Measurements from ENCODE around the gene GNG13.
"Not testable (repeated sequence)": the region's sequence is repeated elsewhere in the genome, so short reads cannot be mapped to it uniquely, and the experiment has no call there.

The GNG13 gene

GRCh38 chr16:776824-777223 lies 23.7 kb downstream of the GNG13 start:
- DNase-seq (ENCODE audit: low spot score): no peak

- not testable (repeated sequence) for DNase-seq (ENCODE audit: low spot score)
These were observed 24.2 kb downstream of the GNG13 start for GRCh38 chr16:776298-776697.

GRCh38 chr16:775236-775796 lies 25.2 kb downstream of the GNG13 start:
- DNase-seq (ENCODE audit: low spot score): no peak

GRCh38 chr16:774086-775001 lies 26.2 kb downstream of the GNG13 start:
- DNase-seq (ENCODE audit: low spot score): no peak

- no peak for DNase-seq (ENCODE audit: low spot score)
These were observed 27.6 kb downstream of the GNG13 start for GRCh38 chr16:772959-773358.

- DNase-seq (ENCODE audit: low spot score): no peak
These were observed 30.1 kb downstream of the GNG13 start for GRCh38 chr16:770411-770810.

- DNase-seq (ENCODE audit: low spot score): no peak
These were observed 30.6 kb downstream of the GNG13 start for GRCh38 chr16:769934-770333.

GRCh38 chr16:769184-769784 lies 31.2 kb downstream of the GNG13 start:
- DNase-seq (ENCODE audit: low spot score): no peak

GRCh38 chr16:768428-768827 lies 32.1 kb downstream of the GNG13 start:
- DNase-seq (ENCODE audit: low spot score): no peak

GRCh38 chr16:767743-768235 lies 32.7 kb downstream of the GNG13 start:
- DNase-seq (ENCODE audit: low spot score): no peak

- no peak for DNase-seq (ENCODE audit: low spot score)
These were observed 33.5 kb downstream of the GNG13 start for GRCh38 chr16:766820-767640.

- no peak for DNase-seq (ENCODE audit: low spot score)
These were observed 34.3 kb downstream of the GNG13 start for GRCh38 chr16:766008-766819.

GRCh38 chr16:765488-765865 lies 35.1 kb downstream of the GNG13 start:
- DNase-seq (ENCODE audit: low spot score): no peak

GRCh38 chr16:764848-765487 lies 35.6 kb downstream of the GNG13 start:
- DNase-seq (ENCODE audit: low spot score): no peak

GRCh38 chr16:764184-764750 lies 36.3 kb downstream of the GNG13 start:
- no peak for DNase-seq (ENCODE audit: low spot score)

GRCh38 chr16:763369-764183 lies 37.0 kb downstream of the GNG13 start:
- DNase-seq (ENCODE audit: low spot score): no peak

GRCh38 chr16:762595-763268 lies 37.8 kb downstream of the GNG13 start:
- DNase-seq (ENCODE audit: low spot score): no peak

- no peak for DNase-seq (ENCODE audit: low spot score)
These were observed 38.7 kb downstream of the GNG13 start for GRCh38 chr16:761625-762513.

Data from germinal center (tissue), 1 donor.